ENCODE measurements around the gene LTBP3.
"Not testable (repeated sequence)": the region's sequence is repeated elsewhere in the genome, so short reads cannot be mapped to it uniquely, and the experiment has no call there.

The LTBP3 gene

GRCh38 chr11:65571420-65571819, 13.3 kb upstream of the LTBP3 start:
- DNase-seq: no peak

- DNase-seq: peak; percentile 94
Observed at GRCh38 chr11:65569973-65570918, 12.1 kb upstream of the LTBP3 start, which contains the start of gene ZNRD2. ZNRD2 (plus strand) TSS chr11:65570477; CDS start chr11:65570492, 15 bp downstream.

GRCh38 chr11:65569164-65569972, 11.2 kb upstream of the LTBP3 start:
- no peak for DNase-seq

GRCh38 chr11:65565624-65566453, 7.7 kb upstream of the LTBP3 start:
- DNase-seq: no peak

- not testable (repeated sequence) for DNase-seq
Observed at GRCh38 chr11:65564879-65565559, 6.9 kb upstream of the LTBP3 start.

- no peak for DNase-seq
Observed at GRCh38 chr11:65563601-65564000, 5.4 kb upstream of the LTBP3 start.

GRCh38 chr11:65562788-65563187, 4.6 kb upstream of the LTBP3 start:
- no peak for DNase-seq

GRCh38 chr11:65562020-65562419, 3.9 kb upstream of the LTBP3 start:
- DNase-seq: no peak

GRCh38 chr11:65560555-65561418, 2.6 kb upstream of the LTBP3 start:
- no peak for DNase-seq

GRCh38 chr11:65559951-65560537, 1.9 kb upstream of the LTBP3 start:
- DNase-seq: peak; percentile 78

- no peak for DNase-seq
Observed at GRCh38 chr11:65559535-65559934, 1.4 kb upstream of the LTBP3 start.

GRCh38 chr11:65558930-65559509, 861 bp upstream of the LTBP3 start:
- DNase-seq: no peak

- no peak for DNase-seq
Observed at GRCh38 chr11:65557280-65558001, 718 bp downstream of the LTBP3 start.

- DNase-seq: no peak
Observed at GRCh38 chr11:65556470-65557279, 1.5 kb downstream of the LTBP3 start.

- no peak for DNase-seq
Observed at GRCh38 chr11:65555693-65556231, 2.4 kb downstream of the LTBP3 start.

GRCh38 chr11:65554842-65555430, 3.2 kb downstream of the LTBP3 start:
- no peak for DNase-seq

GRCh38 chr11:65554057-65554818, 3.9 kb downstream of the LTBP3 start:
- no peak for DNase-seq

Measured in DMS153 (cell line).